ENCODE data around the gene GRK3. TPM values are rescaled to one million over a fixed set of nuclear protein-coding genes. Genes with fewer than 3 reads are reported as not detected.

The GRK3 gene
- total RNA-seq, 1 donor from 2014 or later: 34.3 TPM

DNA sequence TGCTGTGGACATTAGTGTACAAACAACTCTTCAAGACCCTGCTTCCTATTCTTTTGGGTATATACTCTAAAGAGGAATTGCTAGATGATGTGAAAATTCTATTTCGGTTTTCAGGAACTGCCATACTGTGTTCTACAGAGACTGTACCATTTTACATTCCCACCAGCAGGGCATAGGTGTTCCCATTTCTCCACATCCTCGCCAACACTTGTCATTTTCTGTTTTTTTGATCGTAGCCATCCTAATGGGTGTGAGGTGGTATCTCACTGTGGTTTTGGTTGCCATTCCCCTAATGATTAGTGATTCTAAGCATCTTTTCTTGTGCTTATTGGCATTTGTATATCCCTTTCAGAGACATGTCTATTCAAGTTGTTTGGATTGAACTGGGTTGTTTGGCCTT, 29.8 kb upstream of the GRK3 start:
- Histone ChIP-seq H3K4me1 (no peaks in the 10 kb centered on the region), H3K36me3 (no peaks in the 10 kb centered on the region), H3K27me3 (ENCODE audit: low read depth) (no peaks in the 10 kb centered on the region), H3K9me3 (no peaks in the 10 kb centered on the region), H3K27ac (no peak overlapping the region), H3K4me3 (no peak overlapping the region)
- ATAC-seq (no peak), DNase-seq (no peak)
- TF ChIP-seq, protein P1, sequence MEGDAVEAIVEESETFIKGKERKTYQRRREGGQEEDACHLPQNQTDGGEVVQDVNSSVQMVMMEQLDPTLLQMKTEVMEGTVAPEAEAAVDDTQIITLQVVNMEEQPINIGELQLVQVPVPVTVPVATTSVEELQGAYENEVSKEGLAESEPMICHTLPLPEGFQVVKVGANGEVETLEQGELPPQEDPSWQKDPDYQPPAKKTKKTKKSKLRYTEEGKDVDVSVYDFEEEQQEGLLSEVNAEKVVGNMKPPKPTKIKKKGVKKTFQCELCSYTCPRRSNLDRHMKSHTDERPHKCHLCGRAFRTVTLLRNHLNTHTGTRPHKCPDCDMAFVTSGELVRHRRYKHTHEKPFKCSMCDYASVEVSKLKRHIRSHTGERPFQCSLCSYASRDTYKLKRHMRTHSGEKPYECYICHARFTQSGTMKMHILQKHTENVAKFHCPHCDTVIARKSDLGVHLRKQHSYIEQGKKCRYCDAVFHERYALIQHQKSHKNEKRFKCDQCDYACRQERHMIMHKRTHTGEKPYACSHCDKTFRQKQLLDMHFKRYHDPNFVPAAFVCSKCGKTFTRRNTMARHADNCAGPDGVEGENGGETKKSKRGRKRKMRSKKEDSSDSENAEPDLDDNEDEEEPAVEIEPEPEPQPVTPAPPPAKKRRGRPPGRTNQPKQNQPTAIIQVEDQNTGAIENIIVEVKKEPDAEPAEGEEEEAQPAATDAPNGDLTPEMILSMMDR (IDR thresholded peaks at IDR 0.05): no peak
- intact Hi-C loops (cut with DNase I): no loop called here

DNA sequence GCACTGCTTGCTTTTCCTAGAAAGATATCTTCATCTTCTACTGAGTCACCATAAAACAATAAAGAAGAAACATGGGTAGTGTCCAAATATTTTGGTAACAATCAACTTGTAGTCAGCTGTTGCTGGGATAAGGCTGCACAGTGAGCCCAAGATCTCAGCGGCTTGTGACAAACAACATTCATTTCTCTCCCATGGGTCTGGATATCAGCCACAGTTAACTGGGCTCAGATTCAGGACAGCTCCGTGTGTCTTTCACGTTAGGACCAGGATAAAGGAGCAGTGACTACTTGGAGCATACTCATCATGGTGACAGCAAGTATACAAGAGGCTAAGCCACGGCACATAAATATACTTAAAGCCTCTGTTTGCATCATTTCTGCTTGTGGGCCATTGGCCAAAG, 27.9 kb upstream of the GRK3 start:
- no peak overlapping the region for H3K27ac ChIP-seq
- TF ChIP-seq, protein P1 (IDR thresholded peaks at IDR 0.05): no peak
- no peaks in the 10 kb centered on the region for H3K4me1 ChIP-seq
- no peak overlapping the region for H3K4me3 ChIP-seq
- intact Hi-C loops (cut with DNase I): no loop called here
- no peaks in the 10 kb centered on the region for H3K36me3 ChIP-seq
- H3K27me3 ChIP-seq (ENCODE audit: low read depth): no peaks in the 10 kb centered on the region
- H3K9me3 ChIP-seq: no peaks in the 10 kb centered on the region
- no peak for DNase-seq
- no peak for ATAC-seq

DNA sequence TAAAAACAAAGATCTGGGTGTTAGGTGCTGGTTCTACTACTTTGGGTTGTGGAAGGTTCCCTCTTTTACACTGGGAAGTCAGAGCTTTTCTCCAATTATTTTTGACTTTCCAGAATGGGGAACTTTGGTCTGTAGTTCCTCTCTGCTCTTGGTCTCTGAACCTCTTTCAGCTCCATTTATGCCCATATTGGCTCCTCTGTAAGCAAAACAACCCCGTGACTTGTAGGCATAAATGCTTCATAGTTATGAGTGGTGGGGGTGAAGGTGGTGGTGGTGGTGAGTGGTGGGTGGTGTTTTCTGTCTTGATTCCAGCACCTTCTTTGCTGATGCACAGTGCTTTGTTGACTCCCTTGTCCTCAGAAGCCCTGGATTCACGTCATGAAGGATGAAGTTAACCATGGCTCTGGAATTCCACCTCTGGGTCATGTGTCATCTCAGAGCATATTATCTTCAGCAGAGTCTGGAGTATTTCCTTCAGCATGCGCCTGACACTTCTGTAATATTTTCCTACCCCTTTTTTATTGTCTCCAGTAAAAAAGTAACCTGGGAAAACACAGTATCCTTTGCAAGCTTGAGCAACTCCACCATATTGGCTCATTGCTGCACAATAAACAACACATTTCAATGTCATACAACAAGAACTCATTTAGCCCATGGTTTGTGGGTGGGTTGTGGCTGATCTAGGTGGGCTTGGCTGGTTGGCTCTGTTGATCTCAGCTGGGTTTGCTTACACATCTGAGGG, 24.1 kb upstream of the GRK3 start:
- H3K27ac ChIP-seq: no peak overlapping the region
- no peaks in the 10 kb centered on the region for H3K27me3 ChIP-seq (ENCODE audit: low read depth)
- intact Hi-C loops (cut with DNase I): no loop called here
- no peaks in the 10 kb centered on the region for H3K9me3 ChIP-seq
- DNase-seq (no peak), ATAC-seq (no peak)
- H3K36me3 ChIP-seq: no peaks in the 10 kb centered on the region
- H3K4me1 ChIP-seq: no peaks in the 10 kb centered on the region
- TF ChIP-seq, protein P1 (IDR thresholded peaks at IDR 0.05): no peak
- H3K4me3 ChIP-seq: no peak overlapping the region

DNA sequence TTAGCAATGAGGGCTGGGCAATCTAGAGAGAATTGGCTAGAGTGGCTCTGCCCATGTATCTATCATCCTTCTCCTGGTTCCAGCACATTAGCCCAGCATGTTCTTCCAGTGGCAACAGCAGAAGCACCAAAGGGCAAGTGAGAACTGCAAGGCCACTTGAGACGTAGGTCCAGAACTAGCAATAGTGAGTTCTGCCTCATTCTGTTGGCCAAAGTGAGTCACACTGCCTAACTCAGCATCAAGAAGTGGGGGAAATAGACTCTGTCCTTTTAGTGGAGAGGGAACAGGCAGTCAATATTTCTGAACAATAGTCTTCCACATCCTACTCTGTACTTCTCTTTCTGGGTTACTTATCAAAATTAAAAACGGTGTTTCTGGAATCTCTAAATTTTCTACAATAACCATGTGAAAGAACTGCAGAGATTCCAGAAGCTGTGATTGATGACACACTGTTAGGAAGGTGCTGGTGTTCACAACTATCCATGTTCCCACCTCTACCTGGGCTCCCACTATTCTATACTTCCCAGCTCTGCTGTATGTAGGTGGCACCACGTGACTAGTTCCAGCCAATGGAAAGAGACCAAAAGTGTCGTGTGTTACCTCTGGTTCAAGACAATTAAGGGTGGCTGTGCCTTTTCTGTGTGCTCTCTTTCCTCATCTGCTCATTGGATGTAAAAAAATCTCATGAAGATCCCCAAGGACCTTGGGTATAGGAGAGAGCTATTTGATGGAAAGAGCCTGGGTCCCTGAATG, 23.4 kb upstream of the GRK3 start:
- Histone ChIP-seq H3K4me1 (no peaks in the 10 kb centered on the region), H3K27me3 (ENCODE audit: low read depth) (no peaks in the 10 kb centered on the region), H3K36me3 (no peaks in the 10 kb centered on the region), H3K27ac (no peak overlapping the region), H3K4me3 (no peak overlapping the region), H3K9me3 (no peaks in the 10 kb centered on the region)
- no peak for DNase-seq
- intact Hi-C loops (cut with DNase I): no loop called here
- ATAC-seq: no peak
- TF ChIP-seq, protein P1 (IDR thresholded peaks at IDR 0.05): no peak

DNA sequence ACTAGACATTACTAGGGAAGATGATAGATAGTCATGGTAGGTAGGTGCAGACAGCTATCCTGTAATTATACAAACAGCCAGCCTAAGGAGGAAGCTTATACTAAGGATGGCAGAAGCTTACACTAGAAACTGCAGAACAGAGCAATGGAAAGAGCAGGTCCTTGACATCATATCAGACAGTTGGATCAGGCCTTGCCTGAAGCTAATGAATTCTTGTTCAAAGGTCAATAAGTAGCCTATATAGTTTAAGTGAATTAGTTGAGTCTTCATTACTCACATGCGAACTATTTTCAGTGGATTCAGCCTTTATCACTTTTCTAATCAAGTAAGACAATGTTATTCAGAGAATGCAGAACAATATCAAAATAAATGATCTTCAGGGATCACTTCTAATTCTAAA, 22.3 kb upstream of the GRK3 start:
- TF ChIP-seq, protein P1 (IDR thresholded peaks at IDR 0.05): no peak
- no peaks in the 10 kb centered on the region for H3K4me1 ChIP-seq
- no peak overlapping the region for H3K4me3 ChIP-seq
- no peak for DNase-seq
- intact Hi-C loops (cut with DNase I): no loop called here
- H3K27ac ChIP-seq: no peak overlapping the region
- no peaks in the 10 kb centered on the region for H3K9me3 ChIP-seq
- H3K27me3 ChIP-seq (ENCODE audit: low read depth): no peaks in the 10 kb centered on the region
- H3K36me3 ChIP-seq: no peaks in the 10 kb centered on the region
- no peak for ATAC-seq

All from lower lobe of right lung (tissue), 2 donors.